ENCODE measurements around the gene EIF2AK3.

Gene EIF2AK3

DNA sequence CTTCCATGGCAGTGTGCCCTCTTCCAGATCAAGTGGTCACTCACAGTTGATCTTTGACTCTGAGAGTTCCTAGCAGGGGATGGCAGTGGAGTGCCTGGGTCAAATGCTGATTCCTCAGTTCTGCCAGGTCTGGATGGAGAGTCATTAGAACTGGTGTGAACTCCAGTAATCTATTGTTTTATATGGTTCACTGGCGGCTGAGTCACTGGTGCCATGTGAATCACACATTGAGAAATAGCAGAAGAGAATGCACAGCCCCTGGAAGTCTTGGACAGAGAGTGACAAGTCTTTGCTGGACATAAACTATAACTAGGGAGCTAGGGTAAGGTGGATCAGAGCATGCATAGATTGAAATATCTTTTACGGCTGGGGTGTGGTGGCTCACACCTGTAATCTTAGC is 86.9 kb downstream of the EIF2AK3 start:
- TF ChIP-seq, protein P1, sequence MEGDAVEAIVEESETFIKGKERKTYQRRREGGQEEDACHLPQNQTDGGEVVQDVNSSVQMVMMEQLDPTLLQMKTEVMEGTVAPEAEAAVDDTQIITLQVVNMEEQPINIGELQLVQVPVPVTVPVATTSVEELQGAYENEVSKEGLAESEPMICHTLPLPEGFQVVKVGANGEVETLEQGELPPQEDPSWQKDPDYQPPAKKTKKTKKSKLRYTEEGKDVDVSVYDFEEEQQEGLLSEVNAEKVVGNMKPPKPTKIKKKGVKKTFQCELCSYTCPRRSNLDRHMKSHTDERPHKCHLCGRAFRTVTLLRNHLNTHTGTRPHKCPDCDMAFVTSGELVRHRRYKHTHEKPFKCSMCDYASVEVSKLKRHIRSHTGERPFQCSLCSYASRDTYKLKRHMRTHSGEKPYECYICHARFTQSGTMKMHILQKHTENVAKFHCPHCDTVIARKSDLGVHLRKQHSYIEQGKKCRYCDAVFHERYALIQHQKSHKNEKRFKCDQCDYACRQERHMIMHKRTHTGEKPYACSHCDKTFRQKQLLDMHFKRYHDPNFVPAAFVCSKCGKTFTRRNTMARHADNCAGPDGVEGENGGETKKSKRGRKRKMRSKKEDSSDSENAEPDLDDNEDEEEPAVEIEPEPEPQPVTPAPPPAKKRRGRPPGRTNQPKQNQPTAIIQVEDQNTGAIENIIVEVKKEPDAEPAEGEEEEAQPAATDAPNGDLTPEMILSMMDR (conservative IDR thresholded peaks at IDR 0.05): no peak
- no peak for TF ChIP-seq ZFX (IDR thresholded peaks at IDR 0.05)
- H3K27ac ChIP-seq: no peak overlapping the region

DNA sequence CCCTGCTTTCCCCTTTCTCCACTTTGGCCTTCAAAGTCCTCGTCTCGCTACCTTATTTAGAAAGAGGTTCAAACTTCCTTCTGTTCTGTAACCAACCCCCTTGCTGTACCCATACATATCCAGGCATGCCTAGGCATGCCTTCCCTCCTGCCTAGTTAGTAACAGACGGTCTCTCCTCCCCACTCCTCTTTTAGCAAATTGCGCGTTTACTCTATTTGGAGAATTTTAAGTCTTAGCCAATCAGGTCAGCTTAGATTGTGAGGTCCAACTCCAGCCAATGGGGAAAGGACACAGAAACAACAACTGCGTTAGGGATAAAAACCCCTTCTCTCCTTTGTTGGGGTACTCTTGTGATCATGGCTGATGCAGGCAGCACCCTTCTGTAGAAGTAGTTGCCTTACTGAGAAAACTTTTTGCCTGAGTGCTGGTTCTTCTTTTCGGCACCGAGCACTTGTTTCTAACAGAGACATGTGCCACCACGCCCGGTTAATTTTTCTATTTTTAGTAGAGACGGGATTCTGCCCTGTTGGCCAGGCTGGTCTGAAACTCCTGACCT is 88.8 kb downstream of the EIF2AK3 start:
- no peak overlapping the region for H3K27ac ChIP-seq
- TF ChIP-seq ZFX (IDR thresholded peaks at IDR 0.05): no peak
- TF ChIP-seq, protein P1 (conservative IDR thresholded peaks at IDR 0.05): no peak

DNA sequence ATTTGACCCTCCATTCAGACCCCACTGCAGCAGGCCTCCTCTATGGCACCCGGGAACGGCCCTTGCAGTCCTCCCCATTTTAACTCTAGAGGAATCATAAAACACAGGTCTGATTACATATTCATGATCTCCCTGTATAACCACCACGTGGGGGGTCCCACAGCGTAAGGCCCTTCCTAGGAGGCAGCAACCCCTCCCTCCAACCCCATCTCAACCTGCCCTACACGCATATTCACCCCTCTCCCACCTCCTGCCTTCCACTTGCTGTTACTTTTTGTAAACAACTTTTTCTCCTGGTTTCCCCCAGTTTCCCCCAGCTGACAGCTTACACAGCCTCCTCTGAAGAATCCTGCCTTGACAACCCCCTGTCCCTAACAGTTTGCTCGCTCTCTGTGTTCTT is 89.6 kb downstream of the EIF2AK3 start:
- H3K27ac ChIP-seq: no peak overlapping the region
- TF ChIP-seq, protein P1 (conservative IDR thresholded peaks at IDR 0.05): no peak
- TF ChIP-seq ZFX (IDR thresholded peaks at IDR 0.05): no peak

DNA sequence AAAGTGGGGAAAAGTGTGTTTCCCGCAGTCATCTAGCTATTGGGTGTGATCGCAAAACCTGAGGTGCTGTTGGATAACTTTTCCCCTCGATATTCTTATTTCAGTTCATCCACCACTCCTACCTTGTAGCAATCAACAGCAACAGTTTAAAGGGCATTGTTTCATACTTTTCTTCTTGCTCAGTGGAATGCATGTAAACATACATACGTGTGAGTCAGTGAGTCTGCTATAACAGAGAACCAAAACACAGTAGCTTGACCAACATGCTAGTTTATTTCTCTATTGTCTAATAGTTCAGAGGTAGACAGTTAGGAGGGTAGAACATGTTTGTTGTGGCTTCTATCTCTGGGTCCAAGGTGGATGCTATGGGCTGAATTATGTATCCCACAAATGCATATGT is 97.2 kb downstream of the EIF2AK3 start:
- TF ChIP-seq, protein P1 (conservative IDR thresholded peaks at IDR 0.05): no peak
- no peak for TF ChIP-seq ZFX (IDR thresholded peaks at IDR 0.05)
- no peak overlapping the region for H3K27ac ChIP-seq

DNA sequence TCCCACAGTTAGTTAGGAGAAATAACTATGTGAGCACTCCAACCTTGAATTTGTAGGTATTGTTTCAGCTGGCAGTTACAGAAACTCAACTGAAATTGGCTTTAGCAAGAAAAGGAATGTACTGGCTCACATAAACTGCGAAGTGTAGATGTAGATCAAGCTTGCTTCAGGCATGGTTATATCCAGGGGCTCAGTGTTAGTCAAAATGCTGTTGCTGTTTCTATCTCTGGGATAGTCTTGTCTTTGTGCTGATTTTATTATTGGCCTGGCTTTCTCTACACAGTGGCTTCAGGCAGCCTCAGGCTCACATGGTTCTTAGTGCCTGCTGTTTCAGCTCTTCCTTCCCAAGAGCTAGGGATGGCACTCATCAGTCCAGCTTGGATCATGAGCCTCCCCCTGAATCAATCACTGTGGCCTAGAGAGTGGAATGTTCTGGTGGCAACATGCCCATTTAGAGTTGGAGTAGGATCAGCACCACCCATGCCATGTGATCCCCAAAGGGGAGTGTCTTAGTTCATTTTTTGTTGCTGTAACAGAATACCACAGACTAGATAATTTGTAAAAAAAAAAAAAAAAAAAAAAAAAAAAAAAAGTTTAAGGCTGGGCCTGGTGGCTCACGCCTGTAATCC is 105.7 kb downstream of the EIF2AK3 start:
- TF ChIP-seq, protein P1 (conservative IDR thresholded peaks at IDR 0.05): no peak
- TF ChIP-seq ZFX (IDR thresholded peaks at IDR 0.05): no peak
- no peak overlapping the region for H3K27ac ChIP-seq

DNA sequence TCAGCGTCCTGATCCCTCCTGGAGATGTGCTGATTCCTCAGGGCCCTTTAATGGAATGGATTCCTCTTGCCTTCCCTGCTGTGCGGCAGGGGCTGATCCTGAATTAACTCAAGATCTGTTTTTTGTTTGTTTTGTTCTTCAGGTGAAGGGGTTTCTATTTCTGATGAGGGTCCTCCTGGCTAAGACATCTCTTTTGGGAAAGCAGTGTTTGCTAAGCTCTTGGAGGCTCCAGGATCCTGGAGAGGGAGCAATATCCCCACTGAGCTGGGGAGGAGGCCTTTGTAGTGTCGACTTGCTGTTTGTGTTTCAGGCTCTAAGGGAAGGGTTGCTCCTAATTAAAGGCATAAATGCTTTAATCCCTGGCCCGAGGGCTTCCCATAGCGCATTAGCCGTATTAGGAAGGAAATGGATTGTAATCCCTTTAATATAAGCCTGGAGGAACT is 109.5 kb downstream of the EIF2AK3 start:
- H3K27ac ChIP-seq: no peak overlapping the region
- TF ChIP-seq ZFX (IDR thresholded peaks at IDR 0.05): no peak
- TF ChIP-seq, protein P1 (conservative IDR thresholded peaks at IDR 0.05): no peak
